NOMO-1 treated with DMSO at 0.1 percent for 48 hours (cell line): ENCODE results near the gene OMD.
A peak's percentile ranks its signal among the peaks of the same experiment; 100 is the strongest.

Experiments used
- DNase-seq: peaks from one replicate; lab custom pipeline; 2025; ENCODE audit not compliant: unreplicated experiment; lab: John Stamatoyannopoulos, UW

The OMD gene, protein sequence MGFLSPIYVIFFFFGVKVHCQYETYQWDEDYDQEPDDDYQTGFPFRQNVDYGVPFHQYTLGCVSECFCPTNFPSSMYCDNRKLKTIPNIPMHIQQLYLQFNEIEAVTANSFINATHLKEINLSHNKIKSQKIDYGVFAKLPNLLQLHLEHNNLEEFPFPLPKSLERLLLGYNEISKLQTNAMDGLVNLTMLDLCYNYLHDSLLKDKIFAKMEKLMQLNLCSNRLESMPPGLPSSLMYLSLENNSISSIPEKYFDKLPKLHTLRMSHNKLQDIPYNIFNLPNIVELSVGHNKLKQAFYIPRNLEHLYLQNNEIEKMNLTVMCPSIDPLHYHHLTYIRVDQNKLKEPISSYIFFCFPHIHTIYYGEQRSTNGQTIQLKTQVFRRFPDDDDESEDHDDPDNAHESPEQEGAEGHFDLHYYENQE

DNA sequence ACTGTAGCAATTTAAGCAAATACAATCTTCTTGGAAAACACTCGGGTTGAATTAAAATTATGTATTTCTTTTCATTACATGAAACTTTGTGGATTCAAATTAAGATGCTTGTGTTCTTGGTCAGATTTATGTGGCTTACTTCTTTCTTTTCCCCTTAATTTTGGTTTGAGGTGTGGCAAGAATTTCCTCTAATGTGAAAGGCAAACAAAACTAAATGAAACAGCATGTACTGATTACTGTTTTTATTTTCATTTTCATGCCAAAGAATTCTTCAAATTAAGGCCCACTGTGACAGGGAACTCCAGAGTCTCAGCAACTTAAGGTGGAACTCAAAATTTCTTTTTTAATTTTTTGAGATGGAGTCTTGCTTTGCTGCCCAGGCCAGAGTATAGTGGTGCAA lies at the start of gene OMD:
Gene OMD, minus strand, starts transcription at position 132 of the 400 bp plus-strand sequence. CDS start 6,913 bp downstream, outside the sequence.
- no peak for DNase-seq

GRCh38 chr9:92468206-92468605 lies 43.9 kb upstream of the OMD start:
- DNase-seq: no peak

- DNase-seq: no peak
These were observed 43.2 kb upstream of the OMD start for GRCh38 chr9:92467511-92467910.

DNA sequence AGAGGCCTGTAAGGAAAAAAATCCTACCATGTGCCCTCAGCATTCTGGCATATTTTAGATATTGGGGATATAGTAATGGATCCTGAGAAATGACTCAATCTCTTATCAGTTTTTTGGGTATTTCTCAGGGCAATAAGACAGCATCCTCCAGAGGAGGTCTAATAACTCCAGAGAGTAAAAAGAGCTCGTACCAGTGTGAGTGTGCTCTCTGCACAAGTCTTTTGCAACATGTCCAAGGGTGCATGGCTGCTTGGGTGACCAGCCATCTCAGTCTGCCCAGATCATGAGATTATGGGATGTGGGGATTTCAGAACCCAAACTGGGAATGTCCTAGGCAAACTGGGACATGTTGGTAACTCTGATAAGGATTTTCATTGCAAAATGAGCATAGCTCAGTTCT lies 42.8 kb upstream of the OMD start:
- DNase-seq: no peak

DNA sequence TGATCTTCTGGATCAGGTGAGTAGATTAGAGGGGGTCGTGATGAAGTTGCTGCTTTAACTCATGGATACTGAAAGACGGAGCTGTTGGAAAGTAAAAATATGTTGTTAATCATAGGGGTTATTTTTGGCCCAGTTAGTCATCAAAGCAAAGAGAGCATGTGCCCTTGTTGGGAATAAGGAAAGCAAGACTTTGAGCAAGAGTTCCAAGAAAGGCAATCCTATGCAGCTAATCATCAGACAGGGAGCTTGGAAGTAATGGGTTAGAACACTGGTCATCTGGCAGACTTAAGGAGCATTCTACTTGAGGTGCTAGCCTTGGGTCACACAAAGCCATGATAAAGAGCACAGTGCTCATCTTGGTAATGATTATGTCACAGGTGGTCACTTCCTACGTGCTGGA lies 39.7 kb upstream of the OMD start:
- DNase-seq: no peak

GRCh38 chr9:92463387-92463786 lies 39.1 kb upstream of the OMD start:
- no peak for DNase-seq

DNA sequence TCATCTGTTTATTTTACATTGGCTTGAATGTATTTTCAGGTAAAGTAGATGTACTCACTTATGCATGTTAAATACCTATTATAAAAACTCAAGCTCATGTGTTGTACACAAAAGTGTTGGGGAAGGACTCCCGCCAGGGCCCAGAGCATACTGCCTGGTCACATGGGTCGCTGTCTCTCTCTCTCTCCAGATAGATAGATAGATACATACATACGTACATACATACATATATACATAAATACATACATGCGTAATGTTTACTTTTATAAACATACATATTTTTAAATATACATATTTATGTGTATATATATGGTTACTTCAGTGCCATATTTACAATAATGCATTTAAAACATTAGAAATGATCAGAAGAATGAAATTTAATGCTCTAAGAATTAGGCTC lies 33.3 kb upstream of the OMD start:
- DNase-seq: no peak

DNA sequence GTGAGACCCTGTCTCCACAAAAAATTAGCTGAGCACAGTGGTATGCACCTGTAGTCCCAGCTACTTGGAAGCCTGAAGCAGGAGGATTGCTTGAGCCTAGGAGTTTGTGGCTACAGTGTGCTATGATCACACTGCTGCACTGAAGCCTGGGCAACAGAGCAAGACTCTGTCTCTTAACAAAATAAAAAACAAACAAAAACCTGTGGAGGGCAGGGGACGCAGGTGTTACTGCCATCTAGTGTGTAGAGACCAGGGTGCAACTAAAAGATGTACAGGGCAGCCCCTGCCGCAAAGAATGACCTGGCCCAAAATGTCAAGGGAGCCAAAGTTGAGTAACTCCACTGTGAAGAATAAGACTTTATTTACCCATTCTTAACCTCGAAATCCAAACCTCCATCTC lies 30.9 kb upstream of the OMD start:
- no peak for DNase-seq

- no peak for DNase-seq
These were observed 22.3 kb upstream of the OMD start for GRCh38 chr9:92446536-92446935.

GRCh38 chr9:92444841-92445240 lies 20.6 kb upstream of the OMD start:
- no peak for DNase-seq

DNA sequence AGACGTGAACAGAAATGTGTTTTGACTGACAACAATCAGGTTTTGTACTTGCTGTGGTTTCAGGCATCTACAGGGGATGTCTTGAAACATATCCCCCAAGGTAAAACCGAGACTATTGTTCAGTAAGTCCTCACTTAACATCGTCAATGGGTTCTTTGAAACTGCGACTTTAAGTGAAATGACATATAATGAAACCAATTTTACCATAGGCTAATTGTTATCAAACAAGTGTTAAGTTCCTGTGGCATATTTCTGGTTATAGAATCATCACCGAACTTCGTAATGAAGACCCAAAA lies 16.4 kb upstream of the OMD start:
- DNase-seq: no peak

DNA sequence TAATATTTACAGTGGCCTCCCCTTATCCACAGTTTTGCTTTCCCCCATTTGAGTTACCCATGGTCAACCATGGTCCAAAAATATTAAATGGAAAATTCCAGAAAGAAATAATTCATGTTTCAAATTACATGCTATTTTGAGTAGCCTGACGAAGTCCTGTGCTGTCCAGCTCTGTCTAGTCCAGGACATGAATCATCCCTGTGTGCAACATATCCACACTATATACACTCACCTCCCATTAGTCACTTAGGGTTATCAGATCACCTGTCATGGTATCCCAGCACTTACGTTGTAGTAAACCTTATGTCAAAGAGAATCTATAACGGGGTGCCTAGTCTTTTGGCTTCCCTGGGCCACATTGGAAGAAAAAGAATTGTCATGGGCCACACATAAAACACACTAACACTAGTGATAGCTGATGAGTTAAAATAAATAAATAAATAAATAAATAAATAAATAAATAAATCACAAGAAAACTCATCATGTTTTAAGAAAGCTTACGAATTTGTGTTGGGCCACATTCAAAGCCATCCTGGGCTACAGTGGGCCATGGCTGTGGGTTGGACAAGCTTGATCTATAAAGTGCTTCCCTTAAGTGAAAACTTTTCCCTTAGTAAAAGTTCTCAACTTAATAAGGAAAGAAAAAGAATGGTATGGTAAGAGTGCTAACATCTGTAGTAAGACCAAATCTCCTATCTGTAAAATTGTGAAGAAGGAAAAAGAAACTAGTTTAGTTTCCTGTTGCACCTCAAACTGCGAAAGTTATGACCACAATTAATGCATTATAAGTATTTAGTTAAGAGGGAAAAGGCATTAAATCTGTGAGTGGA lies 15.9 kb upstream of the OMD start:
- DNase-seq: no peak

GRCh38 chr9:92438900-92439526 lies 14.7 kb upstream of the OMD start:
- DNase-seq: peak; percentile 0

- no peak for DNase-seq
These were observed 11.0 kb upstream of the OMD start for GRCh38 chr9:92435263-92435662.

DNA sequence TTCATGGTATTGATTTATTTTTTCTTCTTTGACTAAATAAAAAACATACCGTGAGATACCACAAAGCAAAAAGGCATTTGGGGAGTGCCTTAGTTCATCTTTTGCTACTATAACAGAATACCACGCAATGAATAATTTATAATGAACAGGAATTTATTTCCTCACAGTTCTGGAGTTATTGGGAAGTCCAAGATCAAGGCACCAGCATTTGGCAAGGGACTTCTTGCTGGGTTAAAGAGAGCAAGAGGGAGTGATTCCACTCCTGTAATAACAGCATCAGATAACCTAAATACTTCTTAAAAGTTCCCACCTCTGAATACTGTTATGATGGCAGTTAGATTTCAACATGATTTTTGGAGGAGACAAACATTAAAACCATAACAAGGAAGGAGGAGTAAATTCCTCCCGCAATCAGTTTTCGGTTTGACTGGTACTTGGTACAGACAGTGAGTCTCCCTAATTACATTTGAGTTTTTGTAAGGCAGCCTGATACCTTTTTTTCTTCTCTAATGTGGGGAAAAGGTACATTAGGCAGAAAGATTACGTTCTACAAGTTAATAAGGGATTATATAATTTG lies 8.8 kb upstream of the OMD start:
- DNase-seq: no peak

- DNase-seq: no peak
These were observed 8.1 kb upstream of the OMD start for GRCh38 chr9:92432350-92432749.

DNA sequence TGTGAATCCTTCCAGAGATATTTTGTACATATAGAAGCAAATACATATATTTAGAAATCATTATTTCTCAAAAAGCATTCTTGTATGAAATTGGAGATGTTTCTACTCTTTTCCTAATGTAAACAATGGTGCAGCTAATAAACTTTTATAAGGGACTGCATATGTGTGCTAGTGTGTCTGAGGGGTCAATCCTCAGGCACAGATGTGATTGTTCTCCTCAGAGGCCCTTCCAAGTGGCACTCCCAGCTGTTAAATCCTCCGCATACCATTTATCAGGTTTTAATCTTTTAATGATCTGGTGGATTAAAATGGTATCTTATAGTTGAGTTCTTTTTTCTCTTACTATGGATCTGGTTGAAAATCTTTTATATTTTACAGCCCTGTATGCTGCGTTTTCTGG lies 5.6 kb upstream of the OMD start:
- DNase-seq: no peak

DNA sequence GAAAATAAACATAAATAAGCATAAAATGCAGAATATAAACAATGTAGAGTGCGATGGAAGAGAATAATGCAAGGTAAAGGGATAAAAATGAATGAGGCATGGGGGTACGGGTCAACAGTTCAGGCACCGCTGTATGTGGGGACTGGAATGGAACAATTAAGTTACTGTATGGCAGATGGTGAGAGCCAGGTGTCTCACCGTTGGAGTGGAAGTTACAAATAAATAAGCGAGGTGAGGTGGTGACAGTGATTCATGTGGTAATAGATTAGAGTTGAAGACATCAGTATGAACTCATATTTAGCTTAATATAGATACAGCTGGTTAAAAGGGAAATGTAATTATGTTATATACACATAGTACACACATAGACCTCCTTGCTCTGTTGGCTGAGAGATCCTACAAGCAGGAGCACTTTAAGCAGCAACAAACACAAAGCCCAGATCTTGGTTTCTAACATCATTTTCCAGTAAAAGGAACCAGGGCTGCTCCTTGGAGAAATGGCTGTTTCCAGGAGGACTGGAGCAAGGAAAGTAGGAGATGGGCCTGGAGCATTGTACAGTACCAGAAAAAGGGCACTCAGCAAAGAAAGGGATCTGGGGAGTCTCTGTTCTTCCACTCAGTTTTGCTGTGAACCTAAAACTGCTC lies 2.4 kb upstream of the OMD start:
- DNase-seq: no peak

- no peak for DNase-seq
These were observed 1.2 kb upstream of the OMD start for GRCh38 chr9:92425474-92425873.

GRCh38 chr9:92423612-92424011 lies 659 bp downstream of the OMD start:
- no peak for DNase-seq
